ENCODE results near the gene HPSE2.

DNA sequence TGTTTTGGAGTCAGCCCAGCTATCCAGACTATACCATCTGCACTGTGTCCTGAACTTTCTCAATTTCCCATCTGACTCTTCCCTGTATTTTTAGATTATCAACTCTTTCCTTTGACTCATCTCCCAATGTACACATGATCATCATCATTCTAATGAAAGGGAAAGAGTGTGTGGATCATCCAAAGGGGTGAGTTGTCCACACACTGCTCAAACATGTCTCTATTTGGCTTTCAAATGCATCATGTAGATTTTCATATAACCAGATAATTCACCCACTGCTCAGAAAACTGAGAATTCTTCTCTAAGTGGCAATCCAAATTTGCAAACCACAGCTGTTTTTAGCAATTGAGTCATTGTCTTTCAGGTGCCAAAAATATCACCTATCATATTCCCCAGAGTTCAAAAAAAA, 598.7 kb downstream of the HPSE2 start:
- TF ChIP-seq, protein P1, sequence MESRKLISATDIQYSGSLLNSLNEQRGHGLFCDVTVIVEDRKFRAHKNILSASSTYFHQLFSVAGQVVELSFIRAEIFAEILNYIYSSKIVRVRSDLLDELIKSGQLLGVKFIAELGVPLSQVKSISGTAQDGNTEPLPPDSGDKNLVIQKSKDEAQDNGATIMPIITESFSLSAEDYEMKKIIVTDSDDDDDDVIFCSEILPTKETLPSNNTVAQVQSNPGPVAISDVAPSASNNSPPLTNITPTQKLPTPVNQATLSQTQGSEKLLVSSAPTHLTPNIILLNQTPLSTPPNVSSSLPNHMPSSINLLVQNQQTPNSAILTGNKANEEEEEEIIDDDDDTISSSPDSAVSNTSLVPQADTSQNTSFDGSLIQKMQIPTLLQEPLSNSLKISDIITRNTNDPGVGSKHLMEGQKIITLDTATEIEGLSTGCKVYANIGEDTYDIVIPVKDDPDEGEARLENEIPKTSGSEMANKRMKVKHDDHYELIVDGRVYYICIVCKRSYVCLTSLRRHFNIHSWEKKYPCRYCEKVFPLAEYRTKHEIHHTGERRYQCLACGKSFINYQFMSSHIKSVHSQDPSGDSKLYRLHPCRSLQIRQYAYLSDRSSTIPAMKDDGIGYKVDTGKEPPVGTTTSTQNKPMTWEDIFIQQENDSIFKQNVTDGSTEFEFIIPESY (IDR thresholded peaks at IDR 0.05; ENCODE audit: borderline replicate concordance, low read depth): no peak
- TF ChIP-seq SIN3A (IDR thresholded peaks at IDR 0.05; ENCODE audit: borderline replicate concordance, low read depth, low read length) (no peak), CTCF (IDR thresholded peaks at IDR 0.05) (no peak), CHD2 (IDR thresholded peaks at IDR 0.05; ENCODE audit: low read length, partially characterized antibody) (no peak), GATA2 (CRISPR knock-in tag; IDR thresholded peaks at IDR 0.05) (no peak), NRF1 (IDR thresholded peaks at IDR 0.05; ENCODE audit: low read depth, low read length) (no peak), GABPA (IDR thresholded peaks at IDR 0.05; ENCODE audit: low read depth) (no peak), POLR2AphosphoS5 (IDR thresholded peaks at IDR 0.05; ENCODE audit: low read depth, low read length) (no peak), FOXM1 (IDR thresholded peaks at IDR 0.05; ENCODE audit: low read depth) (no peak), RCOR1 (IDR thresholded peaks at IDR 0.05; ENCODE audit: low read length) (no peak)
- TF ChIP-seq, protein P2, sequence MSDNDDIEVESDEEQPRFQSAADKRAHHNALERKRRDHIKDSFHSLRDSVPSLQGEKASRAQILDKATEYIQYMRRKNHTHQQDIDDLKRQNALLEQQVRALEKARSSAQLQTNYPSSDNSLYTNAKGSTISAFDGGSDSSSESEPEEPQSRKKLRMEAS (IDR thresholded peaks at IDR 0.05; ENCODE audit: low read depth): no peak

Data from SK-N-SH (cell line).